GM13977 (cell line): ENCODE results near the gene DLGAP4.

Source experiments
- DNase-seq: peaks from one replicate; pipeline ENCODE4 v3.0.0; 2012; ENCODE audit warnings: low spot score
- CTCF ChIP-seq: IDR thresholded peaks from 2 replicates; pipeline ENCODE4 v1.5.1; 2012; ENCODE audit warnings: mild to moderate bottlenecking, control low read depth; ENCODE audit not compliant: insufficient read depth; ENCODE audit errors: extremely low read depth, missing control alignments
- in situ Hi-C: fragments of 300-500 bp; cut with MboI; formaldehyde crosslinking; loops from one replicate; pipeline ENCODE4 v1.12.0; 2022; ENCODE audit warnings: low sequenced_read_pairs, low pct_unique_long_range_greater_than_20kb, mixed read lengths, inconsistent platforms; ENCODE audit not compliant: unreplicated experiment

Gene DLGAP4

GRCh38 chr20:36311854-36312723, 6.0 kb downstream of the DLGAP4 start:
- TF ChIP-seq CTCF = no peak
- in situ Hi-C loops = no loop called here
- DNase-seq = peak; percentile 16

- TF ChIP-seq CTCF = no peak
- no peak for DNase-seq
- in situ Hi-C loops = no loop called here
Measured at GRCh38 chr20:36312724-36313441, 6.7 kb downstream of the DLGAP4 start.

DNA sequence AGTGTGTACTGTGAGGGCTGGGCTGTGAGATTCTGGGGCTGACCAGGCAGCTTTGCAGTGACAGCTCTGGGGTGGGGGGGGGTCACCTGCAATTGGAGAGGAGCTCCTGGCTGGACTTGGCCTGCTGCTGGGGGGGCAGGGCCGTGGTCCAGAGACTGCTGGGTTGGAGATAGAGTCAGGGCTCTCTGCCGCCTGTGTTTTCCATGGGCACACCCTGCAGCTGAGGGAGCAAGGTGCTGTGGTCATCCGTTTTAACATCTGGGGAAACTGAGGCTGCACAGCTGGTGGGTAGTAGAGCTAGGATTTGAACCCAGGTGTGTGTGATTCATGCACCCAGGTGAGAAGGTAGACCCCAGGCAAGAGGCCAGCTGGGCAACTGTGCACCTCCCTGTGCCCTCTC, 7.3 kb downstream of the DLGAP4 start:
- DNase-seq = no peak
- no peak for TF ChIP-seq CTCF
- in situ Hi-C loops = no loop called here

- TF ChIP-seq CTCF = no peak
- in situ Hi-C loops = no loop called here
- DNase-seq = no peak
Measured at GRCh38 chr20:36313926-36314325, 7.8 kb downstream of the DLGAP4 start.

DNA sequence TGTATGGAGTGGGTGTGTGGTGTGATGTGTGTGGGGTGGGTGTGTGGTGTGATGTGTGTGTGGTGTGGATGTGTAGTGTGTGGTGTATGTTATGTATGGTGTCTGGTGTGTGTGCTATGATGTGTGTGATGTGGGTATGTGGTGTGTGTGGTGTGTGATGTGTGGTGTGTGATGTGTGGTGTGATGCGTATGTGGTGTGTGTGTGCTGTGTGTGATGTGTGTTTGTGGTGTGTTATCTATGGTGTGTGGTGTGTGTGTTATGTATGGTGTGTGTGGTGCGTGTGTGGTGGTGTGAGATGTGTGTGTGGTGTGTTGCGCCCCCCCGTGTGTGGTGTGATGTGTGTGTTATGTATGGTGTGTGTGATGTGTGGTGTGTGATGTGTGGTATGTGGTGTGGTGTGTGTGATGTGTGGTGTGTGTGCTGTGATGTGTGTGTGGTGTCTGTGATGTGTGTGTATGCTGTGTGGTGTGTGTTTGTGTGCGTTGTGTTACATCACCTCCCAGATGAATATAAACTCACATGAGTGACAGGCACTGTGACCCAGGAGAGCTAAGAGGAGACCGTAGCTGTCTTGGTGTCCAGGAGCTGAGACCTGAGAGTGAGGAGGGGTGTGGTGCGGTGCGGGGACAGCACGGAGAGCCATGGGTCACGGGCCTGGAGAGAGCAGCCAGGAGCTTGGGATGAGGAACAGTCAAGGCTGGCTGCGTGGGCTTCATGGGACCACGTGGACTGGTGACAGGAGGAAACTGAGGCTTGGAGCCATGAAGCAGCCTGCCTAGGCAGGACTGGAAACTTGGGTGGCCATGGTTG, 8.8 kb downstream of the DLGAP4 start:
- in situ Hi-C loops = no loop called here
- TF ChIP-seq CTCF = no peak
- DNase-seq = no peak

DNA sequence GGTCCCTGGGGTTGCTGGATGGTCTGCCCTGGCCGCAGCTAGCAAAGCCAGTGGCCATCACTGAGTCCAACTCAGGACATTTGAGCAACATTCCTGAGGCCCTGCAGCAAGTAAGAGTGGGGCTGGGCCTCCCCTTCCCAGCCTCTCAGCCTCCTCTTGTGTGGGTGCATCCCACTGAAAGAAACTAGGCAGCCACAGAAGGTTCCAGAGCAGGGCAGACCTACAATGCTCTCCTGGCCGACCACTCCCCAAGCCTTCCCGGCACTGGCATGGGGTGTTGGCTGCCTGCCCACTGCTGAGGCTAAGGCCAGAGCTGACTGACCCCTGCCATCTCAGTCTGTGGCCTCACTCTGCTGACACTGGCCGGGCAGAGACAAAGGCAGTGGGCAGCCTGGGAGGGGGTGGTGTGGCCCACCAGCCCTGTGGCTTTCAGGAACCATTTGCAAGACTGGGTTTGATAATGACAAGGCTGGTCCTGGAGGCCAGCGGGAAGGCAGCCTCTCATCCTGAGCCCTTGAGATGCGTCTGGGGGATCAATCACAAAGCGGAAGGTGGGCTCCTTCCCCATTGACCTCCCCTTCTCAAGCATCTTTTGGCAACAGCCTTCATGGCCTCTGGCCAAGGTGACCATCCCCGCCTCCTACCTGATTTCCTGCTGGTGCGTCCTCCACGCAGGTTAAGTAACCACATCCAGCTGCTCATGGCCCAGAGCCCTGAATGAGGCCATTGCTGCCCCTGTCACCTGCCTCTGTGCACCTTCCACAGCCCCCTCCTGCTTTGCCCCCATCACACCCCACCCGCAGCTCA, 9.6 kb downstream of the DLGAP4 start:
- no peak for TF ChIP-seq CTCF
- DNase-seq = no peak
- in situ Hi-C loops = no loop called here
